Retinal pigment epithelial cell (primary cell): ENCODE data around the gene DMGDH.

Experiments used
- DNase-seq: peaks from one replicate; pipeline ENCODE4 v3.0.0-alpha.2; 2010; ENCODE audit warnings: low read depth
- H3K4me3 ChIP-seq: 2 replicates; pipeline ENCODE4 v1.5.1; 2011; ENCODE audit warnings: mild to moderate bottlenecking, low read length, control low read depth, moderate library complexity
- CTCF ChIP-seq: conservative IDR thresholded peaks from 2 replicates; pipeline ENCODE4 v1.5.1; 2011; ENCODE audit warnings: low read depth, low read length, control low read depth, inconsistent platforms

The DMGDH gene

GRCh38 chr5:79005936-79006631, 63.4 kb downstream of the DMGDH start:
- H3K4me3 ChIP-seq: no peak overlapping the region
- TF ChIP-seq CTCF: no peak
- DNase-seq: no peak

GRCh38 chr5:79005151-79005550, 64.3 kb downstream of the DMGDH start:
- TF ChIP-seq CTCF: no peak
- DNase-seq: no peak
- no peak overlapping the region for H3K4me3 ChIP-seq

GRCh38 chr5:79002374-79002773, 67.1 kb downstream of the DMGDH start:
- TF ChIP-seq CTCF: no peak
- DNase-seq: no peak
- no peak overlapping the region for H3K4me3 ChIP-seq

GRCh38 chr5:79001471-79001870, 68.0 kb downstream of the DMGDH start:
- TF ChIP-seq CTCF: no peak
- H3K4me3 ChIP-seq: no peak overlapping the region
- DNase-seq: no peak

GRCh38 chr5:78997090-78997489, 72.4 kb downstream of the DMGDH start:
- no peak for DNase-seq
- TF ChIP-seq CTCF: no peak
- H3K4me3 ChIP-seq: no peak overlapping the region

GRCh38 chr5:78995521-78996007, 73.9 kb downstream of the DMGDH start:
- no peak overlapping the region for H3K4me3 ChIP-seq
- TF ChIP-seq CTCF: no peak
- no peak for DNase-seq

GRCh38 chr5:78993165-78993564, 76.3 kb downstream of the DMGDH start:
- DNase-seq: no peak
- H3K4me3 ChIP-seq: no peak overlapping the region
- TF ChIP-seq CTCF: no peak
